Activated CD8-positive, alpha-beta T cell treated with anti-CD3 and anti-CD28 coated beads for 36 hours (primary cell): ENCODE measurements around the gene RIN1. TPM values are rescaled to one million over a fixed set of nuclear protein-coding genes. Genes with fewer than 3 reads are reported as not detected.

Source experiments
- ATAC-seq: fragments of 200-7000 bp; cut with Tn5 transposase; one replicate; pipeline ENCODE4 v1.10.0; 2021; ENCODE audit warnings: mild to moderate bottlenecking, moderate library complexity
- CTCF ChIA-PET: fragments of 350-600 bp; sonication (Branson Sonifier 250); formaldehyde crosslinking; loops from one replicate; lab custom pipeline; 2021; ENCODE audit warnings: antibody characterized with exemption; lab: Charles Lee
- POLR2A ChIA-PET: fragments of 350-600 bp; sonication (Branson Sonifier 250); formaldehyde crosslinking; loops from one replicate; lab custom pipeline; 2021; ENCODE audit warnings: antibody characterized with exemption; lab: Charles Lee
- DNase-seq: peaks from one replicate; pipeline ENCODE4 v3.0.0-alpha.2; 2020
- H3K27ac Mint-ChIP-seq: one replicate; pipeline ENCODE4 v1.8.0; 2021; ENCODE audit warnings: mild to moderate bottlenecking, mixed read lengths
- H3K27me3 Mint-ChIP-seq: one replicate; pipeline ENCODE4 v1.8.0; 2021; ENCODE audit warnings: mixed read lengths
- H3K36me3 Mint-ChIP-seq: one replicate; pipeline ENCODE4 v1.8.0; 2021; ENCODE audit warnings: low read depth, mixed read lengths
- H3K4me1 Mint-ChIP-seq: one replicate; pipeline ENCODE4 v1.8.0; 2021; ENCODE audit warnings: low read depth, mixed read lengths
- H3K4me3 Mint-ChIP-seq: one replicate; pipeline ENCODE4 v1.8.0; 2021; ENCODE audit warnings: mild to moderate bottlenecking, moderate library complexity, mixed read lengths
- H3K9me3 Mint-ChIP-seq: one replicate; pipeline ENCODE4 v1.8.0; 2021; ENCODE audit warnings: mixed read lengths
- CTCF ChIP-seq: fragments of 200-600 bp; IDR thresholded peaks from one replicate; pipeline ENCODE4 v1.8.0; 2022; ENCODE audit warnings: antibody characterized with exemption, mild to moderate bottlenecking
- intact Hi-C: fragments of 100-400 bp; cut with micrococcal nuclease; formaldehyde crosslinking; loops from one replicate; pipeline ENCODE4 v1.10.0; 2022
- total RNA-seq, 2 experiments: library from RNA; stranded (reverse); gene quantifications; one replicate each; pipeline ENCODE4 v1.2.3, GENCODE V29; 2021

RIN1 gene
- total RNA-seq, 2 experiments from 2014 or later = 1.1 to 1.6 TPM

GRCh38 chr11:66310324-66310723 lies 25.9 kb downstream of the RIN1 start:
- ChIA-PET POLR2A (interaction anchor here (0.9 to 2.2 kb wide), 2 partner anchors 35 to 79 kb away, joined by 3 to 6 read pairs; no protein-coding TSS in a partner anchor), CTCF (interaction anchor here (3.7 to 10.2 kb wide), 4 partner anchors 9 to 76 kb away, joined by 37 to 149 read pairs (median 86); partner anchors contain the start of gene RIN1)
- no peak for DNase-seq
- no peak for ATAC-seq
- peaks cover 2% of the 10 kb centered on the region for H3K36me3 Mint-ChIP-seq
- no peak overlapping the region for H3K27ac Mint-ChIP-seq
- H3K4me1 Mint-ChIP-seq = peaks cover 16% of the 10 kb centered on the region
- intact Hi-C loops = loop anchor here (5.0 kb wide), 2 partner anchors 37 to 77 kb away; partner anchors contain the start of genes B4GAT1 and BRMS1
- no peaks in the 10 kb centered on the region for H3K27me3 Mint-ChIP-seq
- no peak overlapping the region for H3K4me3 Mint-ChIP-seq
- H3K9me3 Mint-ChIP-seq = no peaks in the 10 kb centered on the region
- no peak for TF ChIP-seq CTCF

GRCh38 chr11:66309475-66309874 lies 26.8 kb downstream of the RIN1 start:
- H3K36me3 Mint-ChIP-seq = no peaks in the 10 kb centered on the region
- H3K4me3 Mint-ChIP-seq = no peak overlapping the region
- H3K27me3 Mint-ChIP-seq = no peaks in the 10 kb centered on the region
- no peak overlapping the region for H3K27ac Mint-ChIP-seq
- peaks cover 9% of the 10 kb centered on the region for H3K4me1 Mint-ChIP-seq
- POLR2A ChIA-PET = interaction anchor here (0.9 kb wide), 1 partner anchor 36 kb away, joined by 3 read pairs; no protein-coding TSS in a partner anchor
- intact Hi-C loops = no loop called here
- no peaks in the 10 kb centered on the region for H3K9me3 Mint-ChIP-seq
- CTCF ChIA-PET = interaction anchor here (1.4 to 10.2 kb wide), 5 partner anchors 8 to 77 kb away, joined by 6 to 149 read pairs (median 39); partner anchors contain the start of genes BRMS1 and RIN1
- DNase-seq (no peak), ATAC-seq (no peak)
- no peak for TF ChIP-seq CTCF

GRCh38 chr11:66302656-66303055 lies 33.6 kb downstream of the RIN1 start:
- Mint-ChIP-seq H3K27me3 (no peaks in the 10 kb centered on the region), H3K9me3 (no peaks in the 10 kb centered on the region), H3K36me3 (no peaks in the 10 kb centered on the region), H3K4me3 (no peak overlapping the region), H3K4me1 (no peaks in the 10 kb centered on the region), H3K27ac (no peak overlapping the region)
- intact Hi-C loops = no loop called here
- no peak for DNase-seq
- no peak for ATAC-seq
- ChIA-PET CTCF (interaction anchor here (1.1 to 4.2 kb wide), 4 partner anchors 9 to 83 kb away, joined by 3 to 37 read pairs (median 3); no protein-coding TSS in a partner anchor), POLR2A (no interaction called here)
- TF ChIP-seq CTCF = no peak

GRCh38 chr11:66299186-66299585 lies 37.0 kb downstream of the RIN1 start:
- POLR2A ChIA-PET = no interaction called here
- CTCF ChIA-PET = interaction anchor here (1.1 to 4.2 kb wide), 4 partner anchors 12 to 90 kb away, joined by 3 to 37 read pairs (median 6); no protein-coding TSS in a partner anchor

More at GRCh38 chr11:66299186-66299585, 37.0 kb downstream of the RIN1 start:
- intact Hi-C loops = no loop called here
- no peaks in the 10 kb centered on the region for H3K27me3 Mint-ChIP-seq
- no peak for ATAC-seq
- TF ChIP-seq CTCF = no peak
- H3K27ac Mint-ChIP-seq = no peak overlapping the region
- no peaks in the 10 kb centered on the region for H3K9me3 Mint-ChIP-seq
- DNase-seq = no peak
- H3K4me3 Mint-ChIP-seq = no peak overlapping the region
- no peaks in the 10 kb centered on the region for H3K4me1 Mint-ChIP-seq
- no peaks in the 10 kb centered on the region for H3K36me3 Mint-ChIP-seq
